IMR-90 (cell line): ENCODE results near the gene TMEM248. TPM values are rescaled to one million over a fixed set of nuclear protein-coding genes. Genes with fewer than 3 reads are reported as not detected.
"Not testable (repeated sequence)": the region's sequence is repeated elsewhere in the genome, so short reads cannot be mapped to it uniquely, and the experiment has no call there.

ENCODE experiments used
- ATAC-seq: fragments of 200-7000 bp; cut with Tn5 transposase; 2 replicates; pipeline ENCODE4 v1.9.1; 2020; ENCODE audit warnings: low read depth, mild to moderate bottlenecking, moderate library complexity
- BruUV-seq: library from RNA; stranded (reverse); fragments of 400-500 nt; replicated peaks from 2 replicates; lab custom pipeline; 2021; lab: Mats Ljungman, UMichigan
- CTCF ChIA-PET: fragments of 300-600 bp; formaldehyde crosslinking; extraction: SDS; loops from one replicate; lab custom pipeline; 2021; ENCODE audit warnings: antibody characterized with exemption; lab: Yijun Ruan, JAX
- POLR2A ChIA-PET: fragments of 300-600 bp; sonication (Branson Sonifier 250); formaldehyde crosslinking; loops from one replicate; lab custom pipeline; 2022; ENCODE audit warnings: antibody characterized with exemption; ENCODE audit not compliant: unreplicated experiment; lab: Charles Lee
- DNase-seq: peaks from one replicate; pipeline ENCODE4 v3.0.0; 2013
- H2AFZ ChIP-seq: replicated peaks from 2 replicates; pipeline ENCODE3; 2013; ENCODE audit warnings: low read length, mild to moderate bottlenecking; ENCODE audit not compliant: poor library complexity
- H2AK5ac ChIP-seq: 2 replicates; pipeline ENCODE4 v1.6.1; 2013; ENCODE audit warnings: low read depth, low read length, inconsistent platforms
- H2AK9ac ChIP-seq: replicated peaks from 2 replicates; pipeline ENCODE3; 2013; ENCODE audit warnings: mild to moderate bottlenecking, low read depth, low read length, moderate library complexity; ENCODE audit not compliant: poor library complexity
- H2BK120ac ChIP-seq: 2 replicates; pipeline ENCODE4 v1.6.1; 2013; ENCODE audit warnings: low read depth, low read length, inconsistent platforms
- H2BK15ac ChIP-seq: 3 replicates; pipeline ENCODE4 v1.6.1; 2013; ENCODE audit warnings: low read depth, low read length, inconsistent platforms
- H2BK20ac ChIP-seq: 2 replicates; pipeline ENCODE4 v1.6.1; 2013; ENCODE audit warnings: low read depth, mild to moderate bottlenecking, inconsistent platforms, low read length, moderate library complexity
- H2BK5ac ChIP-seq: 2 replicates; pipeline ENCODE4 v1.6.1; 2013; ENCODE audit warnings: mild to moderate bottlenecking, low read depth, low read length, inconsistent platforms; ENCODE audit not compliant: poor library complexity, severe bottlenecking
- H3K14ac ChIP-seq: replicated peaks from 2 replicates; pipeline ENCODE4 v1.6.1; 2013; ENCODE audit warnings: low read depth, low read length, inconsistent platforms
- H3K18ac ChIP-seq: 2 replicates; pipeline ENCODE4 v1.6.1; 2013; ENCODE audit warnings: low read depth, low read length, control low read depth
- H3K23ac ChIP-seq: 2 replicates; pipeline ENCODE4 v1.6.1; 2013; ENCODE audit warnings: low read depth, low read length, inconsistent platforms
- H3K27ac ChIP-seq: 2 replicates; pipeline ENCODE4 v1.5.1; 2013; ENCODE audit warnings: mild to moderate bottlenecking, control low read depth, low read length; ENCODE audit not compliant: insufficient read depth
- H3K27me3 ChIP-seq: 2 replicates; pipeline ENCODE4 v1.6.1; 2013; ENCODE audit warnings: low read length; ENCODE audit not compliant: control insufficient read depth, insufficient read depth
- H3K36me3 ChIP-seq: 2 replicates; pipeline ENCODE4 v1.6.1; 2013; ENCODE audit warnings: low read length, mixed read lengths; ENCODE audit not compliant: control insufficient read depth, insufficient read depth
- H3K4ac ChIP-seq: 2 replicates; pipeline ENCODE4 v1.6.1; 2013; ENCODE audit warnings: low read depth, low read length, inconsistent platforms
- H3K4me1 ChIP-seq: 2 replicates; pipeline ENCODE4 v1.6.1; 2013; ENCODE audit warnings: low read length, mixed read lengths; ENCODE audit not compliant: control insufficient read depth, insufficient read depth
- H3K4me2 ChIP-seq: 2 replicates; pipeline ENCODE4 v1.6.1; 2013; ENCODE audit warnings: low read depth, mild to moderate bottlenecking, control low read depth, low read length, moderate library complexity
- H3K4me3 ChIP-seq: 2 replicates; pipeline ENCODE4 v1.5.1; 2013; ENCODE audit warnings: low read depth, mild to moderate bottlenecking, control low read depth, low read length, moderate library complexity; ENCODE audit not compliant: insufficient read depth
- H3K56ac ChIP-seq: 2 replicates; pipeline ENCODE4 v1.6.1; 2013; ENCODE audit warnings: low read length, inconsistent platforms; ENCODE audit not compliant: insufficient read depth; ENCODE audit errors: extremely low read depth
- H3K79me1 ChIP-seq, 2 experiments: 2 replicates each; pipeline ENCODE4 v1.6.1; 2013; ENCODE audit warnings: low read length in 2 of 2, inconsistent platforms in 1 of 2, low read depth in 1 of 2
- H3K9ac ChIP-seq: 2 replicates; pipeline ENCODE4 v1.6.1; 2013; ENCODE audit warnings: low read depth, low read length, control low read depth
- H3K9me1 ChIP-seq: 2 replicates; pipeline ENCODE4 v1.6.1; 2013; ENCODE audit warnings: low read length, inconsistent platforms; ENCODE audit not compliant: insufficient read depth
- H3K9me3 ChIP-seq: 2 replicates; pipeline ENCODE4 v1.6.1; 2013; ENCODE audit warnings: low read length; ENCODE audit not compliant: control insufficient read depth, insufficient read depth
- H4K20me1 ChIP-seq: 2 replicates; pipeline ENCODE4 v1.6.1; 2013; ENCODE audit warnings: low read length, inconsistent platforms; ENCODE audit not compliant: insufficient read depth
- H4K5ac ChIP-seq: 2 replicates; pipeline ENCODE4 v1.6.1; 2013; ENCODE audit warnings: mild to moderate bottlenecking, low read depth, low read length, control low read depth
- H4K8ac ChIP-seq, 2 experiments: 2 replicates each; pipeline ENCODE4 v1.6.1; 2013; ENCODE audit warnings: low read depth in 2 of 2, low read length in 2 of 2, control low read depth in 1 of 2, inconsistent platforms in 1 of 2
- H4K91ac ChIP-seq: 2 replicates; pipeline ENCODE4 v1.6.1; 2013; ENCODE audit warnings: low read depth, low read length, inconsistent platforms; ENCODE audit not compliant: insufficient read depth
- BHLHE40 ChIP-seq: fragments of 150-350 bp; IDR thresholded peaks from 2 replicates; pipeline ENCODE4 v1.6.1; 2016; ENCODE audit warnings: mild to moderate bottlenecking, low read depth, low read length
- CEBPB ChIP-seq: IDR thresholded peaks from 2 replicates; pipeline ENCODE4 v1.6.1; 2012; ENCODE audit warnings: low read depth, low read length, improper control_type of control experiment
- CHD1 ChIP-seq: IDR thresholded peaks from 2 replicates; pipeline ENCODE4 v1.6.1; 2012; ENCODE audit warnings: low read depth, low read length, improper control_type of control experiment
- MAZ ChIP-seq: IDR thresholded peaks from 2 replicates; pipeline ENCODE4 v1.6.1; 2012; ENCODE audit warnings: low read depth, mild to moderate bottlenecking, low read length, improper control_type of control experiment, moderate library complexity, borderline replicate concordance
- MXI1 ChIP-seq: IDR thresholded peaks from 2 replicates; pipeline ENCODE4 v1.6.1; 2012; ENCODE audit warnings: low read depth, mild to moderate bottlenecking, low read length, moderate library complexity, borderline replicate concordance
- RAD21 ChIP-seq: IDR thresholded peaks from 2 replicates; pipeline ENCODE4 v1.6.1; 2012; ENCODE audit warnings: low read length, improper control_type of control experiment
- RCOR1 ChIP-seq: IDR thresholded peaks from 2 replicates; pipeline ENCODE4 v1.6.1; 2012; ENCODE audit warnings: mild to moderate bottlenecking, low read length, improper control_type of control experiment; ENCODE audit not compliant: insufficient replicate concordance
- SMC3 ChIP-seq: fragments of 150-350 bp; IDR thresholded peaks from 2 replicates; pipeline ENCODE4 v1.6.1; 2016; ENCODE audit warnings: low read depth, mild to moderate bottlenecking, antibody characterized with exemption, low read length, moderate library complexity
- WGBS, 2 experiments: methylation state at CpG; one replicate each; pipeline versions ENCODE4 v1.1.5 to v1.1.7; 2013; ENCODE audit warnings: missing lambda C conversion rate in 2 of 2; ENCODE audit not compliant: insufficient read length in 1 of 2; ENCODE audit errors: extremely low coverage in 2 of 2; 5-methylcytosine and 5-hydroxymethylcytosine counted together
- dilution Hi-C: fragments of 300-500 bp; cut with HindIII; formaldehyde crosslinking; loops from one replicate; pipeline ENCODE4 v1.14.3; 2018; ENCODE audit warnings: low sequenced_read_pairs; ENCODE audit not compliant: unreplicated experiment
- in situ Hi-C: fragments of 300-500 bp; cut with MboI; formaldehyde crosslinking; loops from 3 replicates; pipeline ENCODE4 v1.14.3; 2019; ENCODE audit warnings: low sequenced_read_pairs, inconsistent platforms, mixed read lengths
- intact Hi-C: fragments of 100-400 bp; cut with micrococcal nuclease; formaldehyde crosslinking; loops from 2 replicates; pipeline ENCODE4 v1.10.0; 2022
- polyA plus RNA-seq, 3 experiments: library from polyadenylated mRNA; depleted of rRNA; stranded (reverse); fragments of >200 nt; gene quantifications; 2 replicates each; pipeline ENCODE4 v1.2.3, GENCODE V29; 2012; ENCODE audit warnings: low replicate concordance in 1 of 3
- total RNA-seq: library from RNA; depleted of rRNA; stranded (reverse); fragments of >200 nt; gene quantifications from 2 replicates; pipeline ENCODE4 v1.2.3, GENCODE V29; 2012

TMEM248 gene
- total and polyA plus RNA-seq, 2 of the 4 experiments (the other 2 are of a cell fraction), result 103 to 175 TPM

- Histone ChIP-seq H3K4ac (no peak overlapping the region), H2BK15ac (no peak overlapping the region), H3K27me3 (no peaks in the 10 kb centered on the region), H3K36me3 (no peaks in the 10 kb centered on the region), H4K8ac (no peak overlapping the region), H3K27ac (no peak overlapping the region), H3K23ac (no peak overlapping the region), H4K20me1 (no peaks in the 10 kb centered on the region), H3K9ac (no peak overlapping the region), H2BK120ac (no peak overlapping the region), H3K9me1 (no peaks in the 10 kb centered on the region), H2AK5ac (no peak overlapping the region), H4K91ac (no peak overlapping the region), H3K4me1 (no peaks in the 10 kb centered on the region), H3K18ac (no peak overlapping the region), H2AFZ (no peak overlapping the region), H3K14ac (no peak overlapping the region), H3K4me2 (no peak overlapping the region), H3K56ac (no peak overlapping the region), H2AK9ac (no peak overlapping the region), H2BK5ac (no peak overlapping the region), H4K5ac (no peak overlapping the region), H3K9me3 (no peaks in the 10 kb centered on the region), H3K4me3 (no peak overlapping the region), H3K79me1 (no peaks in the 10 kb centered on the region), H2BK20ac (no peak overlapping the region)
- intact Hi-C loops, result no loop called here
- ChIA-PET CTCF (no interaction called here), POLR2A (no interaction called here)
- DNase-seq (no peak), ATAC-seq (no peak)
- TF ChIP-seq SMC3, result no peak
- TF ChIP-seq MAZ, result no peak
- TF ChIP-seq RCOR1, result no peak
- no peak for TF ChIP-seq MXI1
- no peak for TF ChIP-seq CEBPB
- no peak for TF ChIP-seq BHLHE40
- no peak for TF ChIP-seq RAD21
- no peak for TF ChIP-seq CHD1
- no CpG with 5 or more reads among the region's 3 CpGs for WGBS, 2 experiments
- in situ Hi-C loops, result no loop called here
- dilution Hi-C loops, result no loop called here
- BruUV-seq, result no TSS peak
Measured at GRCh38 chr7:66910789-66911188, 10.2 kb upstream of the TMEM248 start.

DNA sequence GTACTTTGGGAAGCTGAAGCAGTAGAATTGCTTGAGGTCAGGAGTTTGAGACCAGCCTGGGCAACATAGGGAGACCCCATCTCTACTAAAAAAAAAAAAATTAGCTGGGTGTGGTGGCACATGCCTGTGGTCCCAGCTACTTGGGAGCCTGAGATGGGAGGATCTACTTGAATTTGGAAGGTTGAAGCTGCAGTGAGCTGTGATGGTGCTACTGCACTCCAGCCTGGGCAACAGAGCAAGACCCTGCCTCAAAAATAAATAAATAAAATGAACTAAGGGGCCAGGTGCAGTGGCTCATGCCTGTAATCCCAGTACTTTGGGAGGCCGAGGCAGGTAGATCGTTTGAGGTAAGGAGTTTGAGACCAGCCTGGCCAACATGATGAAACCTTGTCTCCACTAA lies 9.8 kb upstream of the TMEM248 start:
- not testable (repeated sequence) for H3K27ac ChIP-seq, H3K56ac ChIP-seq, H3K4me2 ChIP-seq

More for the DNA sequence above, 9.8 kb upstream of the TMEM248 start:
- H2BK5ac ChIP-seq, H3K79me1 ChIP-seq, H3K4me1 ChIP-seq, CTCF ChIA-PET, H2BK120ac ChIP-seq, in situ Hi-C loops, H3K9me3 ChIP-seq, H3K4ac ChIP-seq, H3K4me3 ChIP-seq, POLR2A ChIA-PET, dilution Hi-C loops, H4K5ac ChIP-seq, H3K18ac ChIP-seq, H3K23ac ChIP-seq, H2AK5ac ChIP-seq, H4K8ac ChIP-seq, H3K27me3 ChIP-seq, DNase-seq, BruUV-seq, H3K9me1 ChIP-seq, H2BK20ac ChIP-seq, H4K91ac ChIP-seq, H4K20me1 ChIP-seq, H2AFZ ChIP-seq, ATAC-seq, H2AK9ac ChIP-seq, H2BK15ac ChIP-seq, H3K9ac ChIP-seq, H3K36me3 ChIP-seq, intact Hi-C loops, H3K14ac ChIP-seq: not testable (repeated sequence)
- no CpG with 5 or more reads among the region's 2 CpGs for WGBS, 2 experiments
